GM18498 (cell line): ENCODE data around the gene AKAP7.

Source experiments
- ATAC-seq: cut with Tn5 transposase; IDR thresholded peaks from one replicate; pipeline ENCODE4 v1.9.1; 2021; ENCODE audit warnings: mild to moderate bottlenecking, moderate library complexity; ENCODE audit not compliant: unreplicated experiment

The AKAP7 gene

GRCh38 chr6:131197716-131198115 lies 62.4 kb downstream of the AKAP7 start:
- no peak for ATAC-seq

- peak; percentile 100 for ATAC-seq
These were observed 64.5 kb downstream of the AKAP7 start for GRCh38 chr6:131199568-131200272.

GRCh38 chr6:131205481-131206244 lies 70.4 kb downstream of the AKAP7 start:
- ATAC-seq: no peak

- ATAC-seq: no peak
These were observed 71.4 kb downstream of the AKAP7 start for GRCh38 chr6:131206463-131207251.

GRCh38 chr6:131208787-131209186 lies 73.5 kb downstream of the AKAP7 start:
- ATAC-seq: no peak

GRCh38 chr6:131210469-131210868 lies 75.2 kb downstream of the AKAP7 start:
- ATAC-seq: no peak

GRCh38 chr6:131212024-131212423 lies 76.8 kb downstream of the AKAP7 start:
- ATAC-seq: no peak

- no peak for ATAC-seq
These were observed 77.6 kb downstream of the AKAP7 start for GRCh38 chr6:131212913-131213312.

GRCh38 chr6:131213501-131213990 lies 78.3 kb downstream of the AKAP7 start:
- no peak for ATAC-seq

GRCh38 chr6:131215219-131215618 lies 80.0 kb downstream of the AKAP7 start:
- no peak for ATAC-seq

GRCh38 chr6:131216246-131216645 lies 81.0 kb downstream of the AKAP7 start:
- ATAC-seq: no peak

GRCh38 chr6:131222773-131223172 lies 87.5 kb downstream of the AKAP7 start:
- ATAC-seq: no peak

- ATAC-seq: no peak
These were observed 88.1 kb downstream of the AKAP7 start for GRCh38 chr6:131223416-131223815.

- ATAC-seq: no peak
These were observed 89.9 kb downstream of the AKAP7 start for GRCh38 chr6:131225127-131225526.

GRCh38 chr6:131225959-131226358 lies 90.7 kb downstream of the AKAP7 start:
- ATAC-seq: no peak

- no peak for ATAC-seq
These were observed 91.3 kb downstream of the AKAP7 start for GRCh38 chr6:131226459-131227157.

- no peak for ATAC-seq
These were observed 91.9 kb downstream of the AKAP7 start for GRCh38 chr6:131227158-131227543.

- no peak for ATAC-seq
These were observed 95.8 kb downstream of the AKAP7 start for GRCh38 chr6:131231103-131231502.

GRCh38 chr6:131231891-131232290 lies 96.6 kb downstream of the AKAP7 start:
- ATAC-seq: no peak

- ATAC-seq: no peak
These were observed 109.7 kb downstream of the AKAP7 start for GRCh38 chr6:131244942-131245341.

- ATAC-seq: peak; percentile 87
These were observed 114.9 kb downstream of the AKAP7 start for GRCh38 chr6:131250122-131250521.
